GM21737 (cell line): ENCODE measurements around the gene CLEC3B.
"Not testable (repeated sequence)": the region's sequence is repeated elsewhere in the genome, so short reads cannot be mapped to it uniquely, and the experiment has no call there.

Experiments
- ATAC-seq: cut with Tn5 transposase; IDR thresholded peaks from one replicate; pipeline ENCODE4 v1.9.1; 2021; ENCODE audit warnings: mild to moderate bottlenecking, moderate library complexity; ENCODE audit not compliant: unreplicated experiment

CLEC3B gene

GRCh38 chr3:45034612-45035252 is 8.6 kb downstream of the CLEC3B start:
- ATAC-seq: no peak

DNA sequence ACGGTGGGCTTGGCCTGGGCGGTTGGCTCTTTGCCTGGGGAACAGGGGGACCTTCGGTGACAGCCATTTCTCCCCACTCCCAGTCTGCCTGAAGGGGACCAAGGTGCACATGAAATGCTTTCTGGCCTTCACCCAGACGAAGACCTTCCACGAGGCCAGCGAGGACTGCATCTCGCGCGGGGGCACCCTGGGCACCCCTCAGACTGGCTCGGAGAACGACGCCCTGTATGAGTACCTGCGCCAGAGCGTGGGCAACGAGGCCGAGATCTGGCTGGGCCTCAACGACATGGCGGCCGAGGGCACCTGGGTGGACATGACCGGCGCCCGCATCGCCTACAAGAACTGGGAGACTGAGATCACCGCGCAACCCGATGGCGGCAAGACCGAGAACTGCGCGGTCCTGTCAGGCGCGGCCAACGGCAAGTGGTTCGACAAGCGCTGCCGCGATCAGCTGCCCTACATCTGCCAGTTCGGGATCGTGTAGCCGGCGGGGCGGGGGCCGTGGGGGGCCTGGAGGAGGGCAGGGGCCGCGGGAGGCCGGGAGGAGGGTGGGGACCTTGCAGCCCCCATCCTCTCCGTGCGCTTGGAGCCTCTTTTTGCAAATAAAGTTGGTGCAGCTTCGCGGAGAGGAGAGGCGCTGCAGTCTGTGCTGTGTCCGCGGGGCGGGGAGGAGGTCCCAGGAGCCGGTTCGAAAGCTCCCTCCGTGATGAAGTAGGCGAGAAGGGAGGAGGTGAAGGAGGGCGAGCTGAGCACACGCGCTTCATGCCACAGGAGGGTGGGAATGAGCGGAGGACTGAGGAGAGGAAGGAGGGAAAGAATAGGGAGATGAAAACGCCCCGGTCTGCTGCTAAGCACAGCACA is 9.6 kb downstream of the CLEC3B start:
- no peak for ATAC-seq

DNA sequence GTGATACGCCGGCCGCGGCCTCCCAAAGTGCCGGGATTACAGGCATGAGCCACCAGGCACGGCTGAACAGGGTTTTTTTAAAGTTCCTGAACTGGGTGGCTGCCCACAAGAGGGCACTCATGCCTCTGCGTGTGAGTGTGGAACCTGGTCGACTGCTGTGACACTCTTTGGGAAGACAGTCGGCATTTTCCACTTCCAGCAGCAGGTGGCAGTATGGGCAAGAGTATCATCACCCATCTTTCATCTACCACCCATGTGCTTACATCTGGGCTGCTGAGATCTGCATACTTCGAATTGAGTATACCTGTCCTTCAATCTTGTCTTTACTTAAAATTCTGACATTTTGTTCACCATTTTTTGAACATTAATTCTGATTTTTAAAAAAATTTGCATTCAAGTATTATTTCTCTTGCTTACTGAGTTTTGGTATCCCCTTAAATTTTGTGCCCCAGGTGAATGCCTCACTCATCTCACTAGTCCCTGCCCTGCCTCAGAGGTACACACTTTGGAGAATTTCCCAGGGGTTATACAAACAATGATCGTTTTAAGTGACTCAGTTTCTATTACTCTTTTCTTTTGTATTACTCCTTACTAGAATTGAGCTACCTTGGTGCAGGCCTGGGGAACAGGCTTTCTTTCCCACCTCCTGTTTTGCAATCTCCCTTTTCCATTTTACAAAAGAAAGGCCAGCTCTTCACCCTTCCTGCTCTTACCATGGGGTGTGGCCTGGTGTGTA is 11.8 kb downstream of the CLEC3B start:
- ATAC-seq: peak; percentile 60

- no peak for ATAC-seq
Observed at GRCh38 chr3:45041666-45042065, 15.6 kb downstream of the CLEC3B start.

DNA sequence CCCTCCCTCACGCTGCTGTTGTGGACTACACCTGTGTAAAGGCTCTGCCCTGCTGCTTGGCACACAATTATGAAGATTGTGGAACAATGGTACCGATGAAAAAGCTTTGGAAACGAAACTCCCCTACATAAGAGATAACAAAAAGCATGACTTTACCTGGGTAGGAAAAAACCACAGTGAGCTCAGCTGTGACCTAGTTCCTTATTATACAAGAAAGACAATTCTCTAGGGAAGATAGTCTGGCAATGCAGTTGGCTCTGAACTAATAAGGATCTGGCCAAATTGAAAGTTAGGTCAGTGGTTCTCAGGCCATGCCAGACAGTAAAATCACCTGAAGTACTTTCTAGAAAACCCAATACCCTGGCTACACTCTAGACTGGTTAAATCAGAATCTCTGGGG is 16.1 kb downstream of the CLEC3B start:
- no peak for ATAC-seq

DNA sequence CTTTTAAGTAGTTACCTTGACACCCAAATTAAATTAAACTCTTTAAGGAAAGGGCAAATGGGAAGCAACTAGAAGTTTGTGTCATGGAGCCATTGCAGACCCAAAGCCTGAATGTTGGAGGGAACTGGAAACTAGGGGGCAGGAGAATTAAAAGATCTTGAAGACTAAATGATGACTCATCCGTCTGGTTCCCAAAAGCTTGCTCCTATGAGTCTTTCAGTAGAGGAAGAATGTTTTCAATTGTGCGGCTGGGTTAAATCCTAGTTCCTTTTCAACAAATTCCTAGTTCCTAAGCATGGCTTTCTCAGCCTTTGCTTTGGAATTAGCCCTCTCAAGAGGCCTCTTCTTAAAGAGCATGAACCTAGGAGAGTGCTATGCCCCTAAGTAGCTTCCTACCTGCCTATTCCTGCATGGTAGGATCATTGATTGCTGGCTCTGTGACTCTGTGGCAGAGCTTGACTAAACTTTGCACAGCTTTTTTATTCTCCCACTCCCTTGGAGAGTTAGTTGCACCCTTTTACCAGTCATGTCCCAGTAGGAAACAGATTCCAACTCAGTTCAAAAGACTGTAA is 17.7 kb downstream of the CLEC3B start:
- no peak for ATAC-seq

GRCh38 chr3:45048244-45048643 is 22.1 kb downstream of the CLEC3B start:
- ATAC-seq: no peak

GRCh38 chr3:45049807-45050206 is 23.7 kb downstream of the CLEC3B start:
- no peak for ATAC-seq

GRCh38 chr3:45051685-45052084 is 25.6 kb downstream of the CLEC3B start:
- no peak for ATAC-seq

DNA sequence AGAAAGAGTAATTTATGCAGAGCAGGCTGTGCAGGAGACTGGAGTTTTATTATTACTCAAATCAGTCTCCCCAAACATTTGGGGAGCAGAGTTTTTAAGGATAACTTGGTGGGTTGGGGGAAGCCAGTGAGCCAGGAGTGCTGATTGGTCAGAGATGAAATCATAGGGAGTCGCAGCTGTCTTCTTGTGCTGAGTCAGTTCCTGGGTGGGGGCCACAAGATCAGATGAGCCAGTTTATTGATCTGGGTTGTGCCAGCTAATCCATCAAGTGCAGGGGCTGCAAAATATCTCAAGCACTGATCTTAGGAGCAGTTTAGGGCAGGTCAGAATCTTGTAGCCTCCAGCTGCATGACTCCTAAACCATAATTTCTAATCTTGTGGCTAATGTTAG is 27.7 kb downstream of the CLEC3B start:
- ATAC-seq: not testable (repeated sequence)

- ATAC-seq: no peak
Observed at GRCh38 chr3:45054196-45054857, 28.2 kb downstream of the CLEC3B start.

GRCh38 chr3:45055032-45055410 is 28.9 kb downstream of the CLEC3B start:
- ATAC-seq: no peak

DNA sequence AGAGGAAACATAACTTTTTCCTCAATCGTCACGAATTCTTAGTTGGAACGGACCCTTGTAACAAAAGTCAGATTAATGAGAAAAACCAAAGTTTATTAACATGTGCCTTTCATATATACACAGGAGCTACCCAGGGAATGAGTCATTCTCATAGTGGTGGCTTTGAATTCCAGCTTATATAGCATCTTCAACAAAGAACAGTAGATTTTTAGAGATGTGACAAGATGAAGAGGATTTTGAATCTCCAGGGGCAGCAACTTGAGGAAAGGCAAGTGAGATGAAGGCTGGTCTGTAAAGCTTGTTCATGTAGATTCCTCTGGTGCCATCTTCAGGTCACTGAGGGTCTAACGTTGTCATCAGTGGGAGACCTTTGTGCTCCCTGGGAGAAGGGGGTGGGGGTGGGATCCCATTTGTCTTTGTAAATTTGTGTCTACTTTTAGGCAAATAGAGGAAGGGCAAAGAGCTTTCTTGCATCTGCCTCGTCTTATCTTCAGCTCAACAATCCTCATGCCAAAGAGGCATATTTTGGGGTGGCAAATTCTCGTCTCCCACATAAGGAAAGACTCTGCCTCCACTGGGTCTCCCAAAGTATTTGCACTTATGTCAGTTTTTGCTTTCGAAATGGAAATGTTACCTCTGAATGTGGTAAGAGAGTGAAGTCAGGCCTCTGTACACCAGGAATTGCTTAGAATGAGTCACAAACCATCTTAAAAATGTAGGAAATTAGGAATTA is 29.5 kb downstream of the CLEC3B start:
- no peak for ATAC-seq

DNA sequence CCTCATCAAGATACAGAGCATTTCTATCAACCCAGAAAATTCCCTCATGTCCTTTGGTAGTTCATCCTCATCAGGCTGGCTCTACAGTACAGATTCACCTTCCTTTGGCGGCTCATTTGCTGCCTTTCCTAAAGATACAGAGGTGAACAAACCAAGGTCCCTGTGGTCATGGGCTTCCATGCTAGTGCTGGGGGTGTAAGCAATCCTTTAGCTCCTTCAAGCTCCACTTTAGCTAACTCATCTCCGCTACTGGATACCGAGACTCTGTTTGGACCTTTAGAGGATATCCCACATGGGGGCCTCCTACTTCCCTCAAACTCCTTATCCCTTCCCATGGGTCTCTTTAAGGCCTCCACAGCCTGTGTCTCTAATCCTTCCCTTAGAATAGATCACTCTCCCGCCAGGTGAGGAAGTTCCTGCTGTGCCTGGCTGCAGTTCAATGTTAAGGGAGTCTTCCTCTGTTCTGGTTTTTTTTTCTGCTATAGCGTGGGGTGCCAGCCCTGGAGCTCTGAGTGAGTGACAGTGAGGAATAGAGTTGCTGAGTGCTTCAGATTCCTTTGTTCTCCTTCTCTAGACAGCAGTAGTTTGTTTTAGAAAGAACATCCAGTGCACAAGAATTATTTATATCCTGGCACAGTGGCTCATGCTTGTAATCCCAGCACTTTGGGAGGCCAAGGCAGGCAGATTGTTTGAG is 30.7 kb downstream of the CLEC3B start:
- ATAC-seq: no peak

- ATAC-seq: no peak
Observed at GRCh38 chr3:45057557-45057956, 31.5 kb downstream of the CLEC3B start.

GRCh38 chr3:45059132-45059531 is 33.0 kb downstream of the CLEC3B start:
- no peak for ATAC-seq

GRCh38 chr3:45060165-45060892 is 34.2 kb downstream of the CLEC3B start:
- no peak for ATAC-seq

DNA sequence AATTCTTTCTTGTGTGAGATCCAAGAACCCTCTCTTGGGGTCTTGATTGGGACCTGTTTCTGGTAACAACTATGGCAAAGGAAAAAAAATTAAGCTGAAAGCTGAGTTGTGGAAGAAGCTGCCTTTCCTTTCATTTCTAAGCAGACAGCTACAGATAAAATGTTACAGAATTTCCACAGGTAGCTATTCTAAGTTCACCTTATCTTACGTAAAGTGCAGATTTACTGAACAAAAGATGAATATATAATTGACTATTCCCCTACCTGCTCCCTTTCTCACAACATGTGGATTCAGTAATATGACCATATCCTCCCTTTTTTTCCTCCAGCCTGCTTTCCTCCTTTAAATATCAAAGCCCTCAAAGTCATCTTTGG is 36.6 kb downstream of the CLEC3B start:
- no peak for ATAC-seq
